ENCODE data around the gene VPS39.

- TF ChIP-seq CTCF (IDR thresholded peaks at IDR 0.05; ENCODE audit: low read depth, low read length) (no peak), EZH2phosphoT487 (IDR thresholded peaks at IDR 0.05; ENCODE audit: low read depth) (no peak)
Measured at GRCh38 chr15:42165106-42165505, 43.0 kb downstream of the VPS39 start.
